ENCODE data around the gene CD48. TPM values are rescaled to one million over a fixed set of nuclear protein-coding genes. Genes with fewer than 3 reads are reported as not detected.

Gene CD48
- total and polyA plus RNA-seq, 2 of the 4 experiments (the other 2 are of a cell fraction), result not detected

- Histone ChIP-seq H3K36me3 (ENCODE audit: control insufficient read depth, insufficient read depth, low read length) (no peaks in the 10 kb centered on the region), H2BK20ac (ENCODE audit: low read depth, low read length) (no peak overlapping the region), H3K9ac (ENCODE audit: low read depth, low read length) (no peak overlapping the region), H3K4ac (ENCODE audit: low read depth, low read length) (no peak overlapping the region), H2AK5ac (ENCODE audit: low read depth, low read length) (no peak overlapping the region), H3K27ac (ENCODE audit: insufficient read depth, low read length) (no peak overlapping the region), H3K4me1 (ENCODE audit: control insufficient read depth, insufficient read depth, low read length) (no peaks in the 10 kb centered on the region), H2BK120ac (ENCODE audit: low read depth, low read length) (no peak overlapping the region), H3K18ac (ENCODE audit: low read depth, low read length) (no peak overlapping the region), H3K56ac (ENCODE audit: extremely low read depth, insufficient read depth, low read length) (no peak overlapping the region), H3K27me3 (ENCODE audit: control insufficient read depth, insufficient read depth, low read length) (no peaks in the 10 kb centered on the region), H4K8ac (ENCODE audit: low read depth in 2 of 2, low read length in 2 of 2) (no peak overlapping the region), H2BK15ac (ENCODE audit: low read depth, low read length) (no peak overlapping the region), H4K5ac (ENCODE audit: low read depth, low read length) (no peak overlapping the region), H2AK9ac (replicated peaks; ENCODE audit: low read depth, low read length, poor library complexity) (no peak overlapping the region), H3K4me2 (ENCODE audit: low read depth, low read length) (no peak overlapping the region), H3K79me1 (ENCODE audit: low read depth in 1 of 2, low read length in 2 of 2) (no peaks in the 10 kb centered on the region), H2BK5ac (ENCODE audit: low read depth, low read length, poor library complexity, severe bottlenecking) (no peak overlapping the region), H3K9me1 (ENCODE audit: insufficient read depth, low read length) (no peaks in the 10 kb centered on the region), H3K23ac (ENCODE audit: low read depth, low read length) (no peak overlapping the region), H3K9me3 (ENCODE audit: control insufficient read depth, insufficient read depth, low read length) (no peaks in the 10 kb centered on the region), H3K4me3 (ENCODE audit: insufficient read depth, low read depth, low read length) (no peak overlapping the region), H3K14ac (replicated peaks; ENCODE audit: low read depth, low read length) (no peak overlapping the region), H2AFZ (replicated peaks; ENCODE audit: low read length, poor library complexity) (no peak overlapping the region), H4K20me1 (ENCODE audit: insufficient read depth, low read length) (no peaks in the 10 kb centered on the region), H4K91ac (ENCODE audit: insufficient read depth, low read depth, low read length) (no peak overlapping the region)
- intact Hi-C loops (cut with micrococcal nuclease) (no loop called here), in situ Hi-C loops (cut with MboI; ENCODE audit: low sequenced_read_pairs) (no loop called here), dilution Hi-C loops (cut with HindIII; ENCODE audit: low sequenced_read_pairs, unreplicated experiment) (no loop called here)
- 100% methylated on average over 1 of the region's 2 CpGs; no CpG with 5 or more reads in 1 of the 2 experiments for WGBS, 2 experiments (ENCODE audit: extremely low coverage in 2 of 2, insufficient read length in 1 of 2)
- ChIA-PET POLR2A (ENCODE audit: unreplicated experiment) (no interaction called here), CTCF (no interaction called here)
- BruUV-seq (replicated peaks), result no TSS peak
- DNase-seq, result no peak
- no peak for TF ChIP-seq RFX5 (IDR thresholded peaks at IDR 0.05; ENCODE audit: low read depth, low read length)
- TF ChIP-seq MXI1 (IDR thresholded peaks at IDR 0.05; ENCODE audit: borderline replicate concordance, low read depth, low read length), result no peak
- no peak for TF ChIP-seq CHD1 (IDR thresholded peaks at IDR 0.05; ENCODE audit: low read depth, low read length)
- no peak for TF ChIP-seq MAZ (IDR thresholded peaks at IDR 0.05; ENCODE audit: borderline replicate concordance, low read depth, low read length)
- no peak for TF ChIP-seq BHLHE40 (IDR thresholded peaks at IDR 0.05; ENCODE audit: low read depth, low read length)
- TF ChIP-seq FOS (IDR thresholded peaks at IDR 0.05; ENCODE audit: low read depth, low read length), result no peak
- TF ChIP-seq POLR2A (IDR thresholded peaks at IDR 0.05; ENCODE audit: low read depth, low read length), result no peak
- TF ChIP-seq ELK1 (IDR thresholded peaks at IDR 0.05; ENCODE audit: borderline replicate concordance, low read depth, low read length), result no peak
- TF ChIP-seq NFE2L2 (IDR thresholded peaks at IDR 0.05; ENCODE audit: low read depth, low read length), result no peak
- TF ChIP-seq RAD21 (IDR thresholded peaks at IDR 0.05; ENCODE audit: low read length), result no peak
- TF ChIP-seq MAFK (IDR thresholded peaks at IDR 0.05; ENCODE audit: low read depth, low read length), result no peak
- no peak for TF ChIP-seq RCOR1 (IDR thresholded peaks at IDR 0.05; ENCODE audit: insufficient replicate concordance, low read length)
- no peak for TF ChIP-seq SMC3 (IDR thresholded peaks at IDR 0.05; ENCODE audit: low read depth, low read length)
- no peak for TF ChIP-seq CEBPB (IDR thresholded peaks at IDR 0.05; ENCODE audit: low read depth, low read length)
- TF ChIP-seq, protein P1, sequence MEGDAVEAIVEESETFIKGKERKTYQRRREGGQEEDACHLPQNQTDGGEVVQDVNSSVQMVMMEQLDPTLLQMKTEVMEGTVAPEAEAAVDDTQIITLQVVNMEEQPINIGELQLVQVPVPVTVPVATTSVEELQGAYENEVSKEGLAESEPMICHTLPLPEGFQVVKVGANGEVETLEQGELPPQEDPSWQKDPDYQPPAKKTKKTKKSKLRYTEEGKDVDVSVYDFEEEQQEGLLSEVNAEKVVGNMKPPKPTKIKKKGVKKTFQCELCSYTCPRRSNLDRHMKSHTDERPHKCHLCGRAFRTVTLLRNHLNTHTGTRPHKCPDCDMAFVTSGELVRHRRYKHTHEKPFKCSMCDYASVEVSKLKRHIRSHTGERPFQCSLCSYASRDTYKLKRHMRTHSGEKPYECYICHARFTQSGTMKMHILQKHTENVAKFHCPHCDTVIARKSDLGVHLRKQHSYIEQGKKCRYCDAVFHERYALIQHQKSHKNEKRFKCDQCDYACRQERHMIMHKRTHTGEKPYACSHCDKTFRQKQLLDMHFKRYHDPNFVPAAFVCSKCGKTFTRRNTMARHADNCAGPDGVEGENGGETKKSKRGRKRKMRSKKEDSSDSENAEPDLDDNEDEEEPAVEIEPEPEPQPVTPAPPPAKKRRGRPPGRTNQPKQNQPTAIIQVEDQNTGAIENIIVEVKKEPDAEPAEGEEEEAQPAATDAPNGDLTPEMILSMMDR (conservative IDR thresholded peaks at IDR 0.05; ENCODE audit: low read depth, low read length), result no peak
- no peak for TF ChIP-seq USF2 (IDR thresholded peaks at IDR 0.05; ENCODE audit: low read depth, low read length)
- ATAC-seq (ENCODE audit: low read depth), result no peak
Measured at GRCh38 chr1:160658814-160659193, 52.8 kb downstream of the CD48 start.
